Measurements from ENCODE around the gene RNF121. TPM values are rescaled to one million over a fixed set of nuclear protein-coding genes. Genes with fewer than 3 reads are reported as not detected.
A peak's percentile ranks its signal among the peaks of the same experiment; 100 is the strongest.

RNF121 gene
- total and polyA plus RNA-seq, 2 of the 8 experiments (the other 6 are each of a cell fraction or from before 2014, with no cell fraction given), result 39.7 to 51.6 TPM

DNA sequence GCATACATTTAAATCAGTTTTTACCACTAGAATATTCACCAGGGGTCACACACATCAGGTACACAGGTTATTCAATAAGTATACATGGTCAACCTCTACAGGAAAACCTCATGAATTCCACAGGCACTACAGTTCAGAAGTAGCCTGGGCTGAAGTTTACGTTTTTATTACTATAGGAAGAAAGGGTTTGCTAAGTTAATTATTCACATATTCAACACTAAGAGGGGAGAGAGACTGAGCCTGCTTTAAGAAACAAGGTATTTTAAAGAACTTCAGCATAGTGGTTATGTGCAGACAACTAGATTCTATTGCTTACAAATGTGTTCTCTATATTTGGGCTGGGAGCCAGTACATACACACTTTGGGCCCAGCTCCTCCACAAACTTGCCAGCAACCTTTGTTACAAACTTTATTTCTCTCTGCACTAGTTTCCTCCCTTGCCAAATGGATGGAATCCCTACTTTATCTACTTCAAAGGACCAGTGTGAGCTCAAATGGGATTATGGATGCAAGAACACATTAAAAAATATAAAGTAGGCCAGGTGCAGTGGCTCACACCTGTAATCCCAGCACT lies 101.7 kb downstream of the RNF121 start:
- no peak overlapping the region for H2BK120ac ChIP-seq (replicated peaks; ENCODE audit: low read depth, low read length)
- no peak overlapping the region for H3K18ac ChIP-seq (ENCODE audit: extremely low read depth, low read length)
- H3K27me3 ChIP-seq (replicated peaks in 1 of 4; ENCODE audit: control insufficient read depth in 3 of 4, extremely low read depth in 1 of 4, insufficient read depth in 3 of 4, low read length in 3 of 4), result no peaks in the 10 kb centered on the region
- H4K8ac ChIP-seq (ENCODE audit: extremely low read depth, insufficient read depth, low read length), result no peak overlapping the region
- no peak overlapping the region for H3K27ac ChIP-seq (ENCODE audit: low read depth, low read length)
- TF ChIP-seq CBX5 (IDR thresholded peaks at IDR 0.05; ENCODE audit: low read depth, low read length), result no peak
- no peak for TF ChIP-seq SP1 (IDR thresholded peaks at IDR 0.05; ENCODE audit: low read depth, low read length)
- TF ChIP-seq EZH2 (IDR thresholded peaks at IDR 0.05; ENCODE audit: low read depth, low read length, severe bottlenecking), result no peak
- no peak for TF ChIP-seq SIRT6 (IDR thresholded peaks at IDR 0.05; ENCODE audit: low read length)
- TF ChIP-seq, protein P1, sequence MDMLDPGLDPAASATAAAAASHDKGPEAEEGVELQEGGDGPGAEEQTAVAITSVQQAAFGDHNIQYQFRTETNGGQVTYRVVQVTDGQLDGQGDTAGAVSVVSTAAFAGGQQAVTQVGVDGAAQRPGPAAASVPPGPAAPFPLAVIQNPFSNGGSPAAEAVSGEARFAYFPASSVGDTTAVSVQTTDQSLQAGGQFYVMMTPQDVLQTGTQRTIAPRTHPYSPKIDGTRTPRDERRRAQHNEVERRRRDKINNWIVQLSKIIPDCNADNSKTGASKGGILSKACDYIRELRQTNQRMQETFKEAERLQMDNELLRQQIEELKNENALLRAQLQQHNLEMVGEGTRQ (IDR thresholded peaks at IDR 0.05; ENCODE audit: low read length), result no peak
- no peak for TF ChIP-seq PHF8 (conservative IDR thresholded peaks at IDR 0.05; ENCODE audit: low read depth, low read length)
- TF ChIP-seq JUN (IDR thresholded peaks at IDR 0.05; ENCODE audit: low read depth, low read length), result no peak
- no peaks in the 10 kb centered on the region for H3K4me1 ChIP-seq (replicated peaks in 1 of 4; ENCODE audit: control insufficient read depth in 3 of 4, insufficient read depth in 4 of 4, low read length in 3 of 4)
- peaks cover 0 to 3% of the 10 kb centered on the region in 2 experiments; a peak in 1 of 4 replicates for H3K79me2 ChIP-seq (ENCODE audit: control insufficient read depth in 1 of 2, insufficient read depth in 2 of 2, low read length in 2 of 2)
- FAIRE-seq, result no peak
- H3K4me3 ChIP-seq (ENCODE audit: extremely low read depth in 1 of 4, insufficient read depth in 2 of 4, low read depth in 3 of 4, low read length in 4 of 4), result no peak overlapping the region
- no peak overlapping the region for H3K23ac ChIP-seq (ENCODE audit: insufficient read length)
- H2AK5ac ChIP-seq (ENCODE audit: low read depth, low read length), result no peak overlapping the region
- ChIA-PET POLR2A (ENCODE audit: partially characterized antibody) (interaction anchor here (1.1 to 2.5 kb wide), 6 partner anchors 9 to 70 kb away, joined by 3 to 12 read pairs (median 7); no protein-coding TSS in a partner anchor), CTCF (ENCODE audit: partially characterized antibody) (interaction anchor here (0.6 to 25.0 kb wide), 11 partner anchors 14 to 384 kb away, joined by 3 to 423 read pairs (median 5); partner anchors contain the start of gene LAMTOR1)
- no peaks in the 10 kb centered on the region; the same call in 1 of the 2 replicates for H3K79me1 ChIP-seq (ENCODE audit: low read depth, low read length)
- H3K23me2 ChIP-seq (ENCODE audit: low read depth, low read length), result no peaks in the 10 kb centered on the region
- no peak overlapping the region for H2BK15ac ChIP-seq (ENCODE audit: low read length)
- no peaks in the 10 kb centered on the region for H3K9me3 ChIP-seq (ENCODE audit: insufficient read depth in 2 of 2, low read depth in 1 of 2, low read length in 1 of 2)
- H3K14ac ChIP-seq (ENCODE audit: insufficient read length), result no peak overlapping the region
- H2BK12ac ChIP-seq (ENCODE audit: low read depth, low read length), result no peak overlapping the region
- no peak overlapping the region for H3K56ac ChIP-seq (replicated peaks; ENCODE audit: insufficient read length, low read depth, low read length)
- no peak overlapping the region for H2BK5ac ChIP-seq (ENCODE audit: low read depth, low read length)
- no peak for DNase-seq (ENCODE audit: low read depth in 1 of 2, low spot score in 2 of 2)
- no peak overlapping the region for H2BK20ac ChIP-seq (ENCODE audit: low read length)
- no peak overlapping the region for H2AFZ ChIP-seq (ENCODE audit: low read length)
- H4K20me1 ChIP-seq (replicated peaks in 1 of 2; ENCODE audit: control insufficient read depth in 1 of 2, insufficient read depth in 2 of 2, low read length in 2 of 2), result peaks cover 2 to 5% of the 10 kb centered on the region in 2 experiments
- H3K9ac ChIP-seq (replicated peaks in 1 of 4; ENCODE audit: extremely low read depth in 1 of 4, low read depth in 3 of 4, low read length in 3 of 4), result peak overlapping the region in 1 of 4 experiments; percentile 61; a peak in 1 of 7 replicates
- H3K4ac ChIP-seq (replicated peaks; ENCODE audit: insufficient read length, low read depth, low read length), result no peak overlapping the region
- peaks cover 4 to 33% (median 23%) of the 10 kb centered on the region in 4 experiments; a peak in 7 of 8 replicates for H3K36me3 ChIP-seq (ENCODE audit: control insufficient read depth in 2 of 4, insufficient read depth in 4 of 4, low read length in 3 of 4)
- no peak overlapping the region for H3K4me2 ChIP-seq (ENCODE audit: insufficient read depth in 1 of 2, low read depth in 2 of 2, low read length in 2 of 2)
- WGBS, 2 experiments (ENCODE audit: extremely low coverage in 1 of 2, insufficient coverage in 1 of 2, insufficient read length in 1 of 2, insufficient replicate concordance in 2 of 2, low coverage in 1 of 2, low lambda C conversion rate in 2 of 2, missing lambda C conversion rate in 1 of 2), result 76% methylated on average over 1 of the region's 1 CpG; no CpG with 5 or more reads in 1 of the 2 experiments
- H4K5ac ChIP-seq (ENCODE audit: insufficient read length, low read depth, low read length), result no peak overlapping the region
- H4K91ac ChIP-seq (replicated peaks; ENCODE audit: insufficient read length, low read length), result no peak overlapping the region

Measured in H1 (cell line).